IMR-90 (cell line): ENCODE results near the gene EDEM3. TPM values are rescaled to one million over a fixed set of nuclear protein-coding genes. Genes with fewer than 3 reads are reported as not detected.

Source experiments
- ATAC-seq: fragments of 200-7000 bp; cut with Tn5 transposase; 2 replicates; pipeline ENCODE4 v1.9.1; 2020; ENCODE audit warnings: low read depth, mild to moderate bottlenecking, moderate library complexity
- BruUV-seq: library from RNA; stranded (reverse); fragments of 400-500 nt; replicated peaks from 2 replicates; lab custom pipeline; 2021; lab: Mats Ljungman, UMichigan
- CTCF ChIA-PET: fragments of 300-600 bp; formaldehyde crosslinking; extraction: SDS; loops from one replicate; lab custom pipeline; 2021; ENCODE audit warnings: antibody characterized with exemption; lab: Yijun Ruan, JAX
- POLR2A ChIA-PET: fragments of 300-600 bp; sonication (Branson Sonifier 250); formaldehyde crosslinking; loops from one replicate; lab custom pipeline; 2022; ENCODE audit warnings: antibody characterized with exemption; ENCODE audit not compliant: unreplicated experiment; lab: Charles Lee
- DNase-seq: peaks from one replicate; pipeline ENCODE4 v3.0.0; 2013
- H2AFZ ChIP-seq: replicated peaks from 2 replicates; pipeline ENCODE3; 2013; ENCODE audit warnings: low read length, mild to moderate bottlenecking; ENCODE audit not compliant: poor library complexity
- H2AK5ac ChIP-seq: 2 replicates; pipeline ENCODE4 v1.6.1; 2013; ENCODE audit warnings: low read depth, low read length, inconsistent platforms
- H2AK9ac ChIP-seq: replicated peaks from 2 replicates; pipeline ENCODE3; 2013; ENCODE audit warnings: mild to moderate bottlenecking, low read depth, low read length, moderate library complexity; ENCODE audit not compliant: poor library complexity
- H2BK120ac ChIP-seq: 2 replicates; pipeline ENCODE4 v1.6.1; 2013; ENCODE audit warnings: low read depth, low read length, inconsistent platforms
- H2BK15ac ChIP-seq: 3 replicates; pipeline ENCODE4 v1.6.1; 2013; ENCODE audit warnings: low read depth, low read length, inconsistent platforms
- H2BK20ac ChIP-seq: 2 replicates; pipeline ENCODE4 v1.6.1; 2013; ENCODE audit warnings: low read depth, mild to moderate bottlenecking, inconsistent platforms, low read length, moderate library complexity
- H2BK5ac ChIP-seq: 2 replicates; pipeline ENCODE4 v1.6.1; 2013; ENCODE audit warnings: mild to moderate bottlenecking, low read depth, low read length, inconsistent platforms; ENCODE audit not compliant: poor library complexity, severe bottlenecking
- H3K14ac ChIP-seq: replicated peaks from 2 replicates; pipeline ENCODE4 v1.6.1; 2013; ENCODE audit warnings: low read depth, low read length, inconsistent platforms
- H3K18ac ChIP-seq: 2 replicates; pipeline ENCODE4 v1.6.1; 2013; ENCODE audit warnings: low read depth, low read length, control low read depth
- H3K23ac ChIP-seq: 2 replicates; pipeline ENCODE4 v1.6.1; 2013; ENCODE audit warnings: low read depth, low read length, inconsistent platforms
- H3K27ac ChIP-seq: 2 replicates; pipeline ENCODE4 v1.5.1; 2013; ENCODE audit warnings: mild to moderate bottlenecking, control low read depth, low read length; ENCODE audit not compliant: insufficient read depth
- H3K27me3 ChIP-seq: 2 replicates; pipeline ENCODE4 v1.6.1; 2013; ENCODE audit warnings: low read length; ENCODE audit not compliant: control insufficient read depth, insufficient read depth
- H3K36me3 ChIP-seq: 2 replicates; pipeline ENCODE4 v1.6.1; 2013; ENCODE audit warnings: low read length, mixed read lengths; ENCODE audit not compliant: control insufficient read depth, insufficient read depth
- H3K4ac ChIP-seq: 2 replicates; pipeline ENCODE4 v1.6.1; 2013; ENCODE audit warnings: low read depth, low read length, inconsistent platforms
- H3K4me1 ChIP-seq: 2 replicates; pipeline ENCODE4 v1.6.1; 2013; ENCODE audit warnings: low read length, mixed read lengths; ENCODE audit not compliant: control insufficient read depth, insufficient read depth
- H3K4me2 ChIP-seq: 2 replicates; pipeline ENCODE4 v1.6.1; 2013; ENCODE audit warnings: low read depth, mild to moderate bottlenecking, control low read depth, low read length, moderate library complexity
- H3K4me3 ChIP-seq: 2 replicates; pipeline ENCODE4 v1.5.1; 2013; ENCODE audit warnings: low read depth, mild to moderate bottlenecking, control low read depth, low read length, moderate library complexity; ENCODE audit not compliant: insufficient read depth
- H3K56ac ChIP-seq: 2 replicates; pipeline ENCODE4 v1.6.1; 2013; ENCODE audit warnings: low read length, inconsistent platforms; ENCODE audit not compliant: insufficient read depth; ENCODE audit errors: extremely low read depth
- H3K79me1 ChIP-seq, 2 experiments: 2 replicates each; pipeline ENCODE4 v1.6.1; 2013; ENCODE audit warnings: low read length in 2 of 2, inconsistent platforms in 1 of 2, low read depth in 1 of 2
- H3K9ac ChIP-seq: 2 replicates; pipeline ENCODE4 v1.6.1; 2013; ENCODE audit warnings: low read depth, low read length, control low read depth
- H3K9me1 ChIP-seq: 2 replicates; pipeline ENCODE4 v1.6.1; 2013; ENCODE audit warnings: low read length, inconsistent platforms; ENCODE audit not compliant: insufficient read depth
- H3K9me3 ChIP-seq: 2 replicates; pipeline ENCODE4 v1.6.1; 2013; ENCODE audit warnings: low read length; ENCODE audit not compliant: control insufficient read depth, insufficient read depth
- H4K20me1 ChIP-seq: 2 replicates; pipeline ENCODE4 v1.6.1; 2013; ENCODE audit warnings: low read length, inconsistent platforms; ENCODE audit not compliant: insufficient read depth
- H4K5ac ChIP-seq: 2 replicates; pipeline ENCODE4 v1.6.1; 2013; ENCODE audit warnings: mild to moderate bottlenecking, low read depth, low read length, control low read depth
- H4K8ac ChIP-seq, 2 experiments: 2 replicates each; pipeline ENCODE4 v1.6.1; 2013; ENCODE audit warnings: low read depth in 2 of 2, low read length in 2 of 2, control low read depth in 1 of 2, inconsistent platforms in 1 of 2
- H4K91ac ChIP-seq: 2 replicates; pipeline ENCODE4 v1.6.1; 2013; ENCODE audit warnings: low read depth, low read length, inconsistent platforms; ENCODE audit not compliant: insufficient read depth
- BHLHE40 ChIP-seq: fragments of 150-350 bp; IDR thresholded peaks from 2 replicates; pipeline ENCODE4 v1.6.1; 2016; ENCODE audit warnings: mild to moderate bottlenecking, low read depth, low read length
- CEBPB ChIP-seq: IDR thresholded peaks from 2 replicates; pipeline ENCODE4 v1.6.1; 2012; ENCODE audit warnings: low read depth, low read length, improper control_type of control experiment
- CHD1 ChIP-seq: IDR thresholded peaks from 2 replicates; pipeline ENCODE4 v1.6.1; 2012; ENCODE audit warnings: low read depth, low read length, improper control_type of control experiment
- FOS ChIP-seq: fragments of 150-350 bp; IDR thresholded peaks from 2 replicates; pipeline ENCODE4 v1.6.1; 2016; ENCODE audit warnings: low read depth, low read length
- MAFK ChIP-seq: IDR thresholded peaks from 2 replicates; pipeline ENCODE4 v1.6.1; 2012; ENCODE audit warnings: low read depth, low read length, improper control_type of control experiment
- MAZ ChIP-seq: IDR thresholded peaks from 2 replicates; pipeline ENCODE4 v1.6.1; 2012; ENCODE audit warnings: low read depth, mild to moderate bottlenecking, low read length, improper control_type of control experiment, moderate library complexity, borderline replicate concordance
- MXI1 ChIP-seq: IDR thresholded peaks from 2 replicates; pipeline ENCODE4 v1.6.1; 2012; ENCODE audit warnings: low read depth, mild to moderate bottlenecking, low read length, moderate library complexity, borderline replicate concordance
- NFE2L2 ChIP-seq: fragments of 150-350 bp; IDR thresholded peaks from 2 replicates; pipeline ENCODE4 v1.6.1; 2016; ENCODE audit warnings: low read depth, mild to moderate bottlenecking, low read length
- POLR2A ChIP-seq: IDR thresholded peaks from 2 replicates; pipeline ENCODE4 v1.6.1; 2012; ENCODE audit warnings: mild to moderate bottlenecking, low read depth, low read length
- RAD21 ChIP-seq: IDR thresholded peaks from 2 replicates; pipeline ENCODE4 v1.6.1; 2012; ENCODE audit warnings: low read length, improper control_type of control experiment
- RCOR1 ChIP-seq: IDR thresholded peaks from 2 replicates; pipeline ENCODE4 v1.6.1; 2012; ENCODE audit warnings: mild to moderate bottlenecking, low read length, improper control_type of control experiment; ENCODE audit not compliant: insufficient replicate concordance
- RFX5 ChIP-seq: IDR thresholded peaks from 2 replicates; pipeline ENCODE4 v1.8.0; 2012; ENCODE audit warnings: low read depth, mild to moderate bottlenecking, low read length, moderate library complexity
- SMC3 ChIP-seq: fragments of 150-350 bp; IDR thresholded peaks from 2 replicates; pipeline ENCODE4 v1.6.1; 2016; ENCODE audit warnings: low read depth, mild to moderate bottlenecking, antibody characterized with exemption, low read length, moderate library complexity
- WGBS, 2 experiments: methylation state at CpG; one replicate each; pipeline versions ENCODE4 v1.1.5 to v1.1.7; 2013; ENCODE audit warnings: missing lambda C conversion rate in 2 of 2; ENCODE audit not compliant: insufficient read length in 1 of 2; ENCODE audit errors: extremely low coverage in 2 of 2; 5-methylcytosine and 5-hydroxymethylcytosine counted together
- dilution Hi-C: fragments of 300-500 bp; cut with HindIII; formaldehyde crosslinking; loops from one replicate; pipeline ENCODE4 v1.14.3; 2018; ENCODE audit warnings: low sequenced_read_pairs; ENCODE audit not compliant: unreplicated experiment
- in situ Hi-C: fragments of 300-500 bp; cut with MboI; formaldehyde crosslinking; loops from 3 replicates; pipeline ENCODE4 v1.14.3; 2019; ENCODE audit warnings: low sequenced_read_pairs, inconsistent platforms, mixed read lengths
- intact Hi-C: fragments of 100-400 bp; cut with micrococcal nuclease; formaldehyde crosslinking; loops from 2 replicates; pipeline ENCODE4 v1.10.0; 2022
- polyA plus RNA-seq, 3 experiments: library from polyadenylated mRNA; depleted of rRNA; stranded (reverse); fragments of >200 nt; gene quantifications; 2 replicates each; pipeline ENCODE4 v1.2.3, GENCODE V29; 2012; ENCODE audit warnings: low replicate concordance in 1 of 3
- total RNA-seq: library from RNA; depleted of rRNA; stranded (reverse); fragments of >200 nt; gene quantifications from 2 replicates; pipeline ENCODE4 v1.2.3, GENCODE V29; 2012
- TF ChIP-seq, protein P1 (sequence below): fragments of 150-350 bp; IDR thresholded peaks from 2 replicates; pipeline ENCODE4 v1.6.1; 2017; ENCODE audit warnings: mild to moderate bottlenecking, antibody characterized with exemption, low read length, low read depth
- TF ChIP-seq, protein P2 (sequence below): conservative IDR thresholded peaks from 2 replicates; pipeline ENCODE4 v1.5.1; 2012; ENCODE audit warnings: mild to moderate bottlenecking, low read depth, low read length, improper control_type of control experiment
- TF ChIP-seq, protein P3 (sequence below): fragments of 150-350 bp; IDR thresholded peaks from 2 replicates; pipeline ENCODE4 v1.6.1; 2016; ENCODE audit warnings: low read depth, mild to moderate bottlenecking, low read length, moderate library complexity, borderline replicate concordance

EDEM3 gene
- total and polyA plus RNA-seq, 2 of the 4 experiments (the other 2 are of a cell fraction): 17.5 to 29.9 TPM

DNA sequence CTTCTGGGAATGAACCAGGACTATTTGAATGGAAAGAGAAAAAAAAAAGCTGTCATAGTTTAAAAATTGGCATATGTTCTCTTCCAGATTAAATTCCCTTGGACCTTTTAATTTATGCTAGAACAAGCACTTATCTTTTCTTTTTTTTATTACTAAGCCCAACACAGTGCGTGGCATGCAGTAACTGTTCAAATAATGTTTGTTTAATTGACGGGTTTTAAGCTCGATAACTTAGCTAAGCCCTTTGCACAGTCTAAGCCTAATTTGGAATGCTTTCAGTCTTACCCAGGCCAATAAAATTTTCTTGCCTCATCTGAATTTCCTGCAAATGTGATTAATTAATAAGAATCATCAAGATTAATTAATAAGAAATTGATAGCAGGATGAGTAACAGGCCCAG lies 39.3 kb upstream of the EDEM3 start:
- Histone ChIP-seq H4K91ac (no peak overlapping the region), H3K18ac (no peak overlapping the region), H4K8ac (no peak overlapping the region), H3K4me2 (no peak overlapping the region), H3K27me3 (no peaks in the 10 kb centered on the region), H2BK15ac (peak overlapping the region; percentile 65; the same call in 2 of the 3 replicates), H2BK120ac (peak overlapping the region; percentile 55; the same call in 1 of the 2 replicates), H3K23ac (no peak overlapping the region), H4K20me1 (no peaks in the 10 kb centered on the region), H2AFZ (no peak overlapping the region), H3K79me1 (no peaks in the 10 kb centered on the region), H3K9me1 (peaks cover 11% of the 10 kb centered on the region), H3K4me3 (no peak overlapping the region), H3K56ac (no peak overlapping the region), H3K4ac (no peak overlapping the region), H3K4me1 (peaks cover 9% of the 10 kb centered on the region), H2BK5ac (no peak overlapping the region), H2AK9ac (no peak overlapping the region), H2AK5ac (no peak overlapping the region), H3K14ac (peak overlapping the region; percentile 68), H2BK20ac (no peak overlapping the region), H3K36me3 (no peaks in the 10 kb centered on the region; the same call in 1 of the 2 replicates), H3K27ac (no peak overlapping the region), H4K5ac (no peak overlapping the region), H3K9ac (no peak overlapping the region), H3K9me3 (no peaks in the 10 kb centered on the region)
- DNase-seq (no peak), ATAC-seq (no peak)
- in situ Hi-C loops: no loop called here
- intact Hi-C loops: loop anchor here (5.0 kb wide), 1 partner anchor 37 kb away; no protein-coding TSS in a partner anchor
- TF ChIP-seq POLR2A (no peak), MXI1 (no peak), CEBPB (no peak), NFE2L2 (no peak), MAFK (no peak), BHLHE40 (no peak), FOS (no peak), CHD1 (no peak), RAD21 (no peak), MAZ (no peak), SMC3 (no peak), RFX5 (no peak), RCOR1 (no peak)
- TF ChIP-seq, protein P1, sequence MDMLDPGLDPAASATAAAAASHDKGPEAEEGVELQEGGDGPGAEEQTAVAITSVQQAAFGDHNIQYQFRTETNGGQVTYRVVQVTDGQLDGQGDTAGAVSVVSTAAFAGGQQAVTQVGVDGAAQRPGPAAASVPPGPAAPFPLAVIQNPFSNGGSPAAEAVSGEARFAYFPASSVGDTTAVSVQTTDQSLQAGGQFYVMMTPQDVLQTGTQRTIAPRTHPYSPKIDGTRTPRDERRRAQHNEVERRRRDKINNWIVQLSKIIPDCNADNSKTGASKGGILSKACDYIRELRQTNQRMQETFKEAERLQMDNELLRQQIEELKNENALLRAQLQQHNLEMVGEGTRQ: no peak
- TF ChIP-seq, protein P2, sequence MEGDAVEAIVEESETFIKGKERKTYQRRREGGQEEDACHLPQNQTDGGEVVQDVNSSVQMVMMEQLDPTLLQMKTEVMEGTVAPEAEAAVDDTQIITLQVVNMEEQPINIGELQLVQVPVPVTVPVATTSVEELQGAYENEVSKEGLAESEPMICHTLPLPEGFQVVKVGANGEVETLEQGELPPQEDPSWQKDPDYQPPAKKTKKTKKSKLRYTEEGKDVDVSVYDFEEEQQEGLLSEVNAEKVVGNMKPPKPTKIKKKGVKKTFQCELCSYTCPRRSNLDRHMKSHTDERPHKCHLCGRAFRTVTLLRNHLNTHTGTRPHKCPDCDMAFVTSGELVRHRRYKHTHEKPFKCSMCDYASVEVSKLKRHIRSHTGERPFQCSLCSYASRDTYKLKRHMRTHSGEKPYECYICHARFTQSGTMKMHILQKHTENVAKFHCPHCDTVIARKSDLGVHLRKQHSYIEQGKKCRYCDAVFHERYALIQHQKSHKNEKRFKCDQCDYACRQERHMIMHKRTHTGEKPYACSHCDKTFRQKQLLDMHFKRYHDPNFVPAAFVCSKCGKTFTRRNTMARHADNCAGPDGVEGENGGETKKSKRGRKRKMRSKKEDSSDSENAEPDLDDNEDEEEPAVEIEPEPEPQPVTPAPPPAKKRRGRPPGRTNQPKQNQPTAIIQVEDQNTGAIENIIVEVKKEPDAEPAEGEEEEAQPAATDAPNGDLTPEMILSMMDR: no peak
- TF ChIP-seq, protein P3, sequence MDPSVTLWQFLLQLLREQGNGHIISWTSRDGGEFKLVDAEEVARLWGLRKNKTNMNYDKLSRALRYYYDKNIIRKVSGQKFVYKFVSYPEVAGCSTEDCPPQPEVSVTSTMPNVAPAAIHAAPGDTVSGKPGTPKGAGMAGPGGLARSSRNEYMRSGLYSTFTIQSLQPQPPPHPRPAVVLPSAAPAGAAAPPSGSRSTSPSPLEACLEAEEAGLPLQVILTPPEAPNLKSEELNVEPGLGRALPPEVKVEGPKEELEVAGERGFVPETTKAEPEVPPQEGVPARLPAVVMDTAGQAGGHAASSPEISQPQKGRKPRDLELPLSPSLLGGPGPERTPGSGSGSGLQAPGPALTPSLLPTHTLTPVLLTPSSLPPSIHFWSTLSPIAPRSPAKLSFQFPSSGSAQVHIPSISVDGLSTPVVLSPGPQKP: no peak
- WGBS, 2 experiments: no CpG with 5 or more reads among the region's 3 CpGs
- CTCF ChIA-PET: interaction anchor here (0.5 kb wide), 1 partner anchor 13 kb away, joined by 3 read pairs; no protein-coding TSS in a partner anchor
- POLR2A ChIA-PET: no interaction called here
- dilution Hi-C loops: no loop called here
- no TSS peak for BruUV-seq
